T-helper 1 cell (primary cell): ENCODE results near the gene UBE2O.

ENCODE experiments used
- DNase-seq, 5 donors: peaks; one replicate each; pipeline ENCODE4 v3.0.0-alpha.2; 2012 to 2020

UBE2O gene

DNA sequence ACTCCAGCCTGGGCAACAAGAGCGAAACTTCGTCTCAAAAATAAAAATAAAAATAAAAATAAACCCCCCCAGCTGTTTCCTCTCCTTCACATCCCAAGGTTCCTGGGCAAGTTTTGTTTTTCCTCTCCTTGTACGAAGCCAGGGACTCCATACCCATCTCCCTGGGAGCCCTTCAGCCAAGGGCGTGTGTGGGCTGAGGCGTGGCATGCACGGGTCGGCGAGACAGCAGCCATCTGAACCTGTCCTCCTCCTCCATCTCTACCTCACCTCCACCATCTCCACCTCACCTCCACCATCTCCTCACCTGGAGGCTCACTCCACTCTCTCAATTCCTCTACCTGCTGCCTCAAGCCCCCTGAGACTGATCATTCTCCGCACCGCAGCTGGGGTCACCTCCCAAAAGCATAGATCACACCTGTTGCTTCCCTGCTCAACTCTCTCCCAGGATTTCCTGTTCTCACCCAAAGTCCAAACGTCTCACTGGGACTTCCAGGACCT lies 31.3 kb upstream of the UBE2O start:
- no peak for DNase-seq

DNA sequence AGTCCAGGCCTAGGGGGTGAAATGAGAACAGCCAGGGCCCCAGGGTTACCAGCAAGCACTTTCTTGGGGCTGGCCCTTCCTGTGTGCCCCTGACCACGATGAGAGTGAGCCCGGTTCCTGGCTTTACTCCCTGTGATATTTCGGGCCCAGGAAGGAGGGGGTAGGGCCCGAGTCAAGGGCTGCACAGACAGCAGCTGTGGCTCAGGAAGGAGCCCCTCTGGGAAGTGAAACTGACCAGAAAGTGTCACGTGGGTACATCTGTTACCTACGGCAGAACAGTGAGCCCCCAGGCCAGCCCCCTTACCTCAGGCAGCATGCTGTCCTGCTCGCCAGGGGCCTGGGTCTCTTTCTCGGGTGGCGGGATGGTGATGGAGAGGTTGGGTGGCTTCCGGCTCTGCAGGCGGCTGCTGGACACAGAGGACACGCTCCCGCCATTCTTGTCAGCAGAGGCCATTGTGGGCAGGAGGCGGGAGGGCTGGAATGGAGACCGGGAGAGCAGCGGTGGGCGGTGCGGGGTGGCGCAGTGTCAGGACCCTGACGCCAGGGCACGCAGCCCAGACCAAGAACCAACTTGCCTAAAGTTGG lies 28.2 kb upstream of the UBE2O start:
- DNase-seq = no peak

DNA sequence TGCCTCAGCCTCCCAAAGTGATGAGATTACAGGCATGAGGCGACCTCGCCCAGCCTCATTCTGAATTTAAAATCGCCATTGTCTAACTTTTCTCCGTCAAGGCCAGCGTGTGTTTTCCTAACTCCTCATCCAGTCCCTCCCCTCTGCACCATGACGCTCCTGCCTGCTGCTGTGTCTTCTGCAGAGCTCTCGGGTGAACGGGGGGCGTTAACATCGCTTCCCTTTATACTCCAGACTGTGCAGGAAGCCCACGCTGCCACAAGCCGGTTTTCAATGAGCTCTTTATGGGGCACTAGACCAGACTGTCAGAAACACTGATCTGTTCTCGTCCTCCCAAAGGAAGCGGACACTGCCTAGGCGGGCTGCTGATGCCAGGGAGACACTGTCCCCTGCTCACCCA lies 27.7 kb upstream of the UBE2O start:
- no peak for DNase-seq

DNA sequence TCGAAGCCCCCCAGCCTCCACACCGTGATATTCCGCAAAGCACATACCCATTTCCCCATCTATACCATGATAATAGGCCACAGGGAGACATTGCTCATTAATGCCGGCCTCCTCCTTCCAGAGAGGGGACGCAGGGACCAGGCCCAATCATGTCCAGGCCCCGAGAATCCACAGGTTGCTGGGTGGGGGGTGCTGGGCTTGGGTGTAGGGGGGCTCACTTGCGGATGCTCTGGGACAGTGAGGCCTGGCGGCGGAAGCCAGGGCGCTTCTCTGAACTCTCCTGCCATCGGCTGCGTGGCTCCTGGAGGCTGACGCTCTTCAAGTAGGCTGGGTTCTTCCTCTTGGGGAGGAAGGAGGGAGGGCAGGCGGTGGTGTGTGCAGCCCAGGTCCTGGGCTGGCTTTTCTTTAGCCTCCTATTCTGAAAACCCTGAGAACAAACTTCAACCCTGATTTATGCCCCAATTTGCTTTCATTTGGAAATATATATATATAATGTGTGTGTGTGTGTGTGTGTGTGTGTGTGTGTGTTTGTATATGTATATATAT lies 26.6 kb upstream of the UBE2O start:
- no peak for DNase-seq

DNA sequence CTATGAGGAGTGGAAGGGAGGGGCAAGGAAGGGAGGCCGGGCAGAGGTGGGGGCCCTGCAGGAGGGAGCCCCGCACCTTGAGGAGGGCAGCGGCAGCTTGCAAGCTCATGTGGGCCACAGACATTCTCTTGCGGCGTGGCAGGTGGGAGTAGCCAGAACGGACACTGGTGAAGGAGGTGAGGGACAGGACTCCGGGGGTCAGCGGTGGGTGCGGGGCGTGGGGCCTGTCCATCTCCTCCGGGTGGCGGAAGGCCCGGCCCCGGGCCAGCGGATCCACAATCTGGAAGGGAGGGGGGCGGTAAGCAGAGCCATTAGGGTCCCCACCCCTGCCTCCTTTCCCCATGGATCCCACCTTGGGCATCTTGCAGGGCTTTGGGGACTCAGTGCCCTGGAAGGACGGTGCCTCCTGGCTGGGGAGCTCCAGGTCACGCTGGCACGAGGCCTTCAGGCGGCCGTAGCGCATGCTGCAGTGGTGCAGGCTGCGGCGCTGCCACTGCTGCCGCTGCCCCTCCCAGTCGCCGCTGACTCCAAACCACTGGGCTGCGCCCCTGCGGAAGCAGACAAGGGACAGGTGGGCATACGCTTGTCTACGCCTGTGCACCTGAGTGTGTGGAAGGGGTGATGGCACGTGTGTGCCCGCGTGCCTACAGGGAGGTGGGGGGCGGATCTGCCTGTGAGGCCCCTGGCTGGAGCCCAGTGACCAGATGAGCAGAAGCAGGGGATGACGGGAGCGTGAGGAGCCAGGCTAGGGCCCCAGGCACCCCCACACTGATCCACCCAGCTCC lies 26.0 kb upstream of the UBE2O start:
- no peak for DNase-seq

DNA sequence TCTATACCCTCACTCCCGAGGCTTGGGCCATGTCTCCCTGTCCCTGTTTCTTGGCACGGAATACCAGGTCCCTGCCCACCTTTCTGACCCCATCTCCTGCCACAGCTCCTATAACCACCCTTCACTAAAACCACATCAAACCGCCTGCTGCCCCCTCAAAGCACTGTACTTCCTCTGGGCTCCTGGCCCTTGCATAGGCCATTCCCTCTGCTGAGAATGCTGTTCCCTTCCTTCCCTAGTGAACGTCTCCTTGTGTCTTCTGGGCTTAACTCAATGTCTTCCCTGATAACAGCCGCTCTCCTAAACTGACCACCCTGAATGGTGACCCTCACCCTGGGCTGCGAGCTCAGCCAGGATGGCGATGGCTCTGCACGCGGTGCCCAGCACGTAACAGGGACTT lies 25.1 kb upstream of the UBE2O start:
- DNase-seq = no peak

DNA sequence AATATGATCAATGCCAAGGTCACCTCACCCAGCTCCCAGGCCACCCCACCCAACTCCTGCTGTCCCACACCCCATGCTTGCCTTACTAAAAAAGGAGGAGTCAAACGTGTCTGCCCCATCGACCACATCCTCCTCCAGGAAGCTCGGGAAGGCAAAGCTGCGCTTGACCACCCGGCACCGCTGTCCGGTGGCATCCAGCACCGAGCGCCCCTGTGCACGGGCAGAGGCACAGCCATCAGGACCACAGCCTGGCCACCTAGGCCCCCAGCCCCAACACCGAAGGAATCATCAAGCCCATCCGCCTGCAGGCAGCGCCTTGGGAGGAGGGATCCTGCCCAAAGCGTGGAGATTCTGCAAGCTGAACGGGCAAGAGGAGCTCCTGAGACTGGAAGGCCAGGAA lies 24.6 kb upstream of the UBE2O start:
- no peak for DNase-seq

DNA sequence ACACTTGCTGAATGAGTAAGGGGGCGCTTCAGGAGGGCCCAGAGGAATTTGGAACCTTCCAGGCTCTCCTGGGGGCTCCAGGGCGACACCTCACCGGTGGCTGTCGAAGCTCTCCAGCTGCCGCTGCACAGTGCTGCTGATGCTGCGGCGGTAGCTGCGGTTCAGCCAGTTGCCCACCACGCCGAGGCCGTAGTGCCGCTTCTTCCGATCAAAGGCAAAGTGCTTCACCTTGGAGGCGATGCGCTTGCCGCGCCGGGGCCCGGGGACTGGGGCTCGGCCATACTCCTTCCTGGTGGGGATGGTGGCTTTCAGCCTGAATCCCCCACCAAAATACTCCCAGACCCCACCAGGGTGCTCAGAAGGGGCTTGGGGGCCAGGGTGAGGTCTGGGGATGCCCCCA lies 23.8 kb upstream of the UBE2O start:
- DNase-seq = no peak

DNA sequence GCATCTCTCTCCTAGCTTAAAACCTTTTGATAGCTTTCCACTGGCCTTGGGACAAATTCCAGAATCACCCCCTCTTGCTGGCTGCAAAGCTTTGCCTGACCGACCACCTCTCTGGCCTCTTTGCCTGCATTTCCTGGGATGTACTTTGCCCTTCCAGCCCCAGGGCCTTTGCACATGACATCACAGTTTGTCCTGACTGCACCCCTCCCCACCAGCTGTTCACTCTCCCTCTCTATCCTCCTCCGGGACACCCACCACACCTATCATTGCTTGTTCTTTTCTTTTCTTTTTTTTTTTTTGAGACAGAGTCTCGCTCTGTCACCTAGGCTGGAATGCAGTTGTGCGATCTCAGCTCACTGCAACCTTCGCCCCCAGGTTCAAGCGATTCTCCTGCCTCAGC lies 22.4 kb upstream of the UBE2O start:
- no peak for DNase-seq

DNA sequence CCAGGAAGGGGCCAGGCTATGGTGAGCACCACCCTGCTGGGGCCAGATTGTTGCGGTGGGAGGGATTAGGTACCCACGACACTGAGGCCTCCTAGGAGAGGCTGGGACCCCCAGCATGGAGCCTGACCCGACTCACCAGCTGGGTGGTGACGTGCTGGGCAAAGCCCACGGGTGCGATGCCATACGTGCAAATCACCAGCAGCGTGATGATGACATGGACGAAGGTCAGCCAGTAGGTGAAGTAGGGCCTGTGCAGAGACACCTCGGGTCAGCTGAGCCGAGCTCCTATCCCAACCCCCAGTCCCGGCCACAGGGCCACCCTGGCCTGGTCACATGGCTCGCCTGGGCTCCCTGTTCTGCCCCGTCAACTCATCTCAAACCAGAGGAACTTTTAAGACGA lies 21.9 kb upstream of the UBE2O start:
- no peak for DNase-seq

DNA sequence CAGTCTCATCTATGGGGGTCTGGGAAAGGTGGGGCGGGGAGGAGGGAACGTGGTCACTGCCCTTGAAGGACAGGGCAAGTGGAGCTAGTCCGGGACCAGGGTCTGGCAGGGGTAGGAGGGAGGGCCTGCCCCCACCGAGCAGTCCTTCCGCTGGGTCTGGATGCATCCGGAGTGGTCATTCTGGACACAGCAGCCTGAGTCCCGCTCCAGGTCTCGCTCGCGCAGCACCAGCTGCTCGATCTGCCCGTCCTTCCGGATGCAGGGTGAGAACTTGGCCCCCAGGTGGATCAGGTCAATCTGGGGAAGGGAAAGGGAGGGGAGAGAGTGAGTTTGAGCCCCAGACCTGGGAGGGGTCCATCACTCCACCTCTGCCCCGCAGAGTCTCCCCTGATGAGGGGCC lies 21.3 kb upstream of the UBE2O start:
- DNase-seq = no peak

DNA sequence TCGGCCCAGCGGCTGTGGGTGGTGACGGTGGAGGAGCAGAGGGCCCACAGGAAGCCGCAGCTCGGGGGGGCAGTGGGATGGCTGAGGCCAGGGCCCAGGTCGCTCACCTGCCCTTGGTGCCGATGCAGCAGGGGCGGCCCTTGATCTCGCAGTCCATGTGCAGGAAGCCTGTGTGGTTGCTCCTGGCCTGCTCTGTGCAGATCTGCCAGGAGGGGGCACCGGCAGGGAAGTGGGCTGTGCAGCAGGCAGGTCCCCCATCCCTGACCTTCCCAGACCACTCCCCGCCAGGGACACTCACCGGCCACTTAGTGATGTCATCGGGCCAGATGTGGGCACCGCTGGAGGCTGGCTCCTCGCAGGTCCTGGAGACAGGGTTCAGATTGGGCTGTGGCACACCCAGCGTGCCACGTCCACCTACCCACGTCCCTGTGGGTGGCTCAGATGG lies 20.6 kb upstream of the UBE2O start:
- DNase-seq = no peak

DNA sequence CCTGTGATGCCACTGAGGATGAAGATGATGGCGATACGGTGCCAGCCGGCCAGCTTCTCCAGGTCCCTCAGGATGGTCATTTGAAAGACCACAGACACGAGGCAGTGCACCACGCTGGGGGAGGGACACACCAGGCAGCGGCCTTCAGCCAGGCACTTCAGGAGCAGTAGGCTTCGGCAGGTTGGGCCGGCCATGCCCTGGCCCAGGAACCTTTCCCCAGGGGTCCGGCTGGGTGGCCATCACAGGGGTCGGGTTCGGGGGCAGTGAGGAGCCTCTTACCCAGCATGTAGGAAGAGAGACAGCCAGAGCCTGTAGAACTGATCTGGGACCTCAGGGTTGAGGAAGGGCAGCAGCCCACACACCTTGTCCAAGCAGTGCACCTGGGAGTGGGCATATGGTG lies 19.8 kb upstream of the UBE2O start:
- DNase-seq = no peak

DNA sequence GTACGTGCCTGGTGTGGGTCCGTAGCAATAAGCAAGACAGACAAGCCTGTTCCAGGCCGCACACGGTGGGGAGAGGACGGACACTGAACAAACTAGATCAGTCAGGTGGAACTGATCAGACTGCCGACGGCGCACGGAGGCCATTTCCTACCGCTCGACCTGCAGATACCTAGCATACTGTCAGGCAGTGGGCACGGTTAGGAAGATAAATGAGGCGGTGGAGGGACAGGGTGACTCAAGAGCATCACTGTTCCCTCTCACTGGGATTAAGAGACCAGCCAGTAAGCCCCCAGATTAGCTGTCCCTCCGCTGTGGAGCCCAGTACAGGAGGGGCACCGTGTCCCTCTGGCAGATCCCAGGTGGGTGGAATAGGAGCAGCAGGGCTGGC lies 19.3 kb upstream of the UBE2O start:
- no peak for DNase-seq

DNA sequence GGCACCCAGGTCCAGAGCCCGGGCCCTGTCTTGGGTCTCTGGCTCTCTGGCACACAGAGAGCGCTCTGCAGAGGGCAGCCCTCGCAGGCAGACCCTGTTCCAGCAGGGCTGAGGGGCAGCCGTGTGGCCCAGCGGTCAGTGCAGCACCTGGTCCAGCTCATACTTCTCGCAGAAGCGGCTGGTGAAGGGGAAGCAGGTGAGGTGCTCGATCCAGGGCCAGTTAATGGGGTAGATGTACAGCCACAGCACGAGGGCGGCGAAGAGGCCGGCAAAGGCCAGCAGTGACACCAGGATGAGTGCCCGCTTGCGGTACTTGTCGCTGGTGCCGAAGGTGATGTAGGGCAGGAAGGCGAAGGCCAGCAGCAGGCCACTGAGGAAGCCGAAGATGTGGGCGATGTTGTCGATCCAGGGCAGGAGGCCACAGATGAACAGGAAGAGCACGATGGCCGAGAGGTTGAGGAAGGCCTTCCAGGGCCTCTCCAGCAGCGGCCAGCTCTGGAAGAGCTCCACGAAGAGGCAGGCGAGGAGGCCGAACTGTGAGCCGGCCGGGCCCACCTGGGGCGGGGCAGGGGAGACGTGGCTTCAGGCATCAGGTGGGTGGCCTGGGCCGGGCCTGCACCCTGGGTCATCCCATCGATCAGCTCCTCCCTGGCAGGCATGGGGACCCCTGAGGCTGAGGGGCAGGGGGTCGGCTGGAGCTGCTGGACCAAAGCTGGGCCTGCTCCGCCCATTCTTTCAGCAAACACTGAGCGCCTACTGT lies 18.7 kb upstream of the UBE2O start:
- DNase-seq = no peak

DNA sequence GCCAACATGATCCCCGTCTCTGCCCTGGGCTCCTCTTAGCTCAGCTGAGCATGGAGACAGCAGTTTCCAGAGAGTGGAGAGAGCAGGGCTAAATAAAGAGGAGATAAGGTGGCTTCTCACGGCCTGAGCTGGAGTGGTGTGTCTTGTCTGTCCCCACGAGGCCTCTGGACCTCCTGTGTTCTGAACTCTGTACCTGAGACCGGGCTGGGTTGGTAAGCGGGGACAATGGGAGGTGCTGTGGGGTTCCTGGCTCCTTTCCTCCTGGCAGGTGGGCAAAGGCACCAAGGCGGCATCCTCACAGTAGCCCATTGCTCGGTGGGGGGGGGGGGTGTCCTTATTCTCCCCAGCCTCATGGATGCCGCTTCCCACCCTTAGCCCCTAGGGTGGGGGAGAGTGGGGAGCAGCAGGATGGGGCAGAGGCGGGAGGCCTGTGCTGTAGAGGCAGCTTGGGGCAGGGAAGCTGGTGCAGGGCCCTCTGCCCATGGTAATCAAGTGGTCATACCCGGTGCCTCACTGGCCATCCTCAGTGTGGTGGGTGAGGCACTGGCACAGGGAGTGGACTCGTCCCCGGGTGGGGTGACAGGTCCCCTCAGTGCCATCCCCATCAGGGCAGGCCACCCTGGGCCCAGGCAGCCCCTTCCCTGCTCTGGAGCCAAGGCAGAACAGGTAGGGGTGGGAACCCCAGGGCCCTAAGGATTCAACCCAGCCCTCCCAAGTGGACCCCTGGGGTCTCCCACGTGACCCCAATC lies 17.2 kb upstream of the UBE2O start:
- DNase-seq = no peak

DNA sequence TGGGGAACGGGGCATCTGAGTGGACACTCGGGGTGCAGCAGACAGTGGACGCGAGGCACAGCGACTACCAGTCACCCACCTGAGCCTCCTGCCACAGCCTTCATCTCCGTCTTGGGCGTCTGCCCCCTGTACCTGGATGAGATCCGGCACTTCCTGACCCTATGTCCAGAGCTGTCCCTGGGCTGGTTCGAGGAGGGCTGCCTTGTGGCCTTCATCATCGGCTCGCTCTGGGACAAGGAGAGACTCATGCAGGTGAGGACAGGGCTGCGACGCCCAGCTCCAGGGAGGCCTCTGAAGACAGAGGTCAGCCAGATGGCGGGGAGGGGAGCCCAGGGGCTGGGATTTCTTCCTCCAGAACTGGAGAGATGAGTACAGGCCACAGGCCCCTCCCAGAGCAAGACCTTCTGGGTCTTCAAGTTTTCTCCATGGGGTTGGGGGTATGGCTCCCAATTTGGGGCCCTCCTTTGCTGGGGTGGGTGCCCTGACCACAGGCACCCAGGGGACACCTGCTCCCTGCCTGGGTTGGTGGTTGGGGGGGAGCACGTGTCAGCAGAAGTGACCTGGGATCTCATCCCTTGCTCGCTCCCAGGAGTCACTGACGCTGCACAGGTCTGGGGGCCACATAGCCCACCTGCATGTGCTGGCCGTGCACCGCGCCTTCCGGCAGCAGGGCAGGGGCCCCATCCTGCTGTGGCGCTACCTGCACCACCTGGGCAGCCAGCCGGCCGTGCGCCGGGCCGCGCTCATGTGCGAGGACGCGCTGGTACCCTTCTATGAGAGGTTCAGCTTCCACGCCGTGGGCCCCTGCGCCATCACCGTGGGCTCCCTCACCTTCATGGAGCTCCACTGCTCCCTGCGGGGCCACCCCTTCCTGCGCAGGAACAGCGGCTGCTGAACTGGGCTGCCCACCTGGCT lies 16.4 kb upstream of the UBE2O start:
- DNase-seq = no peak

DNA sequence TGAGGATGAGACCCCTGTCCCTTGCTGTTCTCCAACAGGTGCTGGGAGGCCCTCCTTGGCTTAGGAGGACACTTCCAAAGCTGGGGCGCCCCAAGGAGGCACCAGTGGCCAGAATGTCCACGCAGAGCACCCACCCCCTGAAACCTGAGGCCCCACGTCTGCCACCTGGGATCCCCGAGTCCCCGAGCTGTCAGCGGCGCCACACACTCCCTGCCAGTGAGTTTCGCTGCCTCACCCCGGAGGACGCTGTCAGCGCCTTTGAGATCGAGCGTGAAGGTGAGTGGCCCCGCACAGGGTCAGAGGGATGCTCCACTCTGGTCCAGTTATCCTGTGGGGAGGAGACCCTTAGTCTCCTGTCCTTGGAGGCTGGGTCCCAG lies 15.7 kb upstream of the UBE2O start:
- no peak for DNase-seq

DNA sequence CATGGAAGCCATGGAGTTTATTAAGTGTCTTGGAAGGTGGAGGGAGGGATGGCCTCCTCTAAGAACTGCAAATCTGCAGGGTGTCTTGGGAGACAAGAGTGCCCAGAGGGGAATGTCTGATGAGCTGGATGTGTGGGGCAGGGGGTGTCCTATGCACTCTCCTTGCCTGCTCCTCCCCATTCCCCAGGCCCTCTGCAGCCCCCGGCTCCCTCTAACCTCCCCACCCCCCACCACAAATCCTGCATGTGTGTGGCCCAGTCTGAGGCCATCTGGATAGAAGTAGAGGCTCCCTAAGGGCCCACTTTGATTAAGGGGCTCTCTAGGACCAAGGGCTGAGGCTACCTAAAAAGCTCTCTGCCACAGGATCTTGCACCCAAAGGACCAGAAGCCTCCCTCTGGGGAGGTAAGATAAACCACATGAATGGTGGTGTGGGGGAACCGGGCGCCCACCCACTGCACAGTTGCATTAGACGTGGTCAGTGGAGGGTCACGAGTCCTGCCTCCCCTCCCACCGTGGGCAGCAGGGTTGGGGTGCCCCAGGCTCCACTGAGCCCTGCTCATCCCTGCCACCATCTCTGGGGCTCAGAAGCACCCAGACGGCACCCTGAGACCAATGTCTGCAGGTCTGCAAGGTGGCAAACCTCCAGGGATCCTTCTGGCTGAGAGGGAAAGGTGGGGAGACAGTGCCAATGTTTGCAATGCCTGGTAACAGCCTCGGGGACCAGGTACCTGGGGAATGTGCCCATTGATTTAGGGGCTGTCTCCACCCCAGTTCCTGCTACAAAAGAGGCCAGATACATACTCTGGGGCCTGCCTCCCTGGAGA lies 15.1 kb upstream of the UBE2O start:
- DNase-seq = no peak

DNA sequence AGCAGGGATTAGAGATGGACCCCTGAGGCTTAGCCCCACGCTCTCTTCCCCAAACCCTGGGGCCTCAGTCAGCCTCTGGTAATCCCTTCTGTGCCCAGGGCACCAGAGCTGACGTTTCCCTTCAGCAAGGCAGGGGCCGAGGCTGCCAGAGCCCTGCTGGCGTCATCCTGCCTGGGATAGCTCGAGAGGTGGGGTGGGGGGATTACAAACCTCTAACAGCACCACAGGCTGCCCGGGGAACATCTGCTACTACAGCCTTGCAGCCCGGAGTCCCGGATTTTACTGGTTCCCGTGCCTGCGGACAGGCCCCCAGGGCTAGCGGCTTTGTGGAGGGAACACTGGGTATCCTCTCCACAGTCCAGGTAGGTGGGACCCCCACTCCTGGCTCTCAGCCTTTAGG lies 14.4 kb upstream of the UBE2O start, which contains the start of gene AANAT:
Gene AANAT (plus strand): TSS at position 238 of the 400 bp plus-strand sequence. CDS start 1,144 bp downstream, outside the sequence.
- DNase-seq = no peak

DNA sequence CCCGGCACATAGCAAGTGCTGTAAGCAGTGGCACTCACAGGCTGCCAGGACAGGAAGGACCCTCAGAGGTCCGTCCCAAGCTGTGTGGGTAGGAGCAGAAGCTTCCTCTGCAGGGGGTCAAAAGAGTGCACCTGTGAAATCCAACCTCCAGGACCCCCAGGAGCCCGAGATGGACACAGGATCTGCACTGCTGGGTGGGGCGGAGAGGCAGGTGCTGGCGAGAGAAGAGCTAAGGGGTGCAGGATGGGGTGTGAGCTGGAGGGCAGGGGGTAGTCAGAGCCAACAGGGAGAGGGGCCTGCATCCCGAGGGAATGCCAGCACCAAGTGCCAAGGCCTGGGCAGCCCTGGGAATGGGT lies 13.8 kb upstream of the UBE2O start:
- DNase-seq = no peak
